Kidney (tissue), 14 donors: Measurements from ENCODE around the gene TBC1D10B. TPM values are rescaled to one million over a fixed set of nuclear protein-coding genes. Genes with fewer than 3 reads are reported as not detected.

Experiments used
- DNase-seq, 5 donors: peaks; one replicate each; pipeline ENCODE4 v3.0.0-alpha.2; 2013 to 2020
- FAIRE-seq: peaks from 2 replicates; lab custom pipeline; 2012; peaks lifted over from hg19 to GRCh38; lab: Jason Lieb, UNC
- H3K27ac ChIP-seq, 2 donors: one replicate each; pipeline ENCODE4 v1.7.0; 2013; ENCODE audit warnings: low read depth in 2 of 2, low read length in 2 of 2, inconsistent platforms in 1 of 2
- H3K27me3 ChIP-seq: one replicate; pipeline ENCODE4 v1.7.1; 2013; ENCODE audit warnings: low read length, inconsistent platforms; ENCODE audit not compliant: control insufficient read depth, insufficient read depth
- H3K36me3 ChIP-seq, 3 donors: one replicate each; pipeline versions ENCODE4 v1.7.0 to v1.7.1; 2013; ENCODE audit warnings: low read length in 3 of 3, control low read depth in 1 of 3, inconsistent platforms in 1 of 3; ENCODE audit not compliant: insufficient read depth in 3 of 3, control insufficient read depth in 2 of 3
- H3K4me1 ChIP-seq, 3 donors: one replicate each; pipeline versions ENCODE4 v1.7.0 to v1.7.1; 2013; ENCODE audit warnings: low read length in 3 of 3, inconsistent platforms in 1 of 3, low read depth in 1 of 3; ENCODE audit not compliant: control insufficient read depth in 2 of 3, insufficient read depth in 2 of 3
- H3K4me3 ChIP-seq, 3 donors: one replicate each; pipeline versions ENCODE4 v1.7.0 to v1.8.1; 2013; ENCODE audit warnings: low read length in 3 of 3, control low read depth in 1 of 3, inconsistent platforms in 1 of 3
- H3K9ac ChIP-seq, 3 donors: one replicate each; pipeline versions ENCODE4 v1.7.0 to v1.7.1; 2013; ENCODE audit warnings: low read length in 3 of 3, control low read depth in 1 of 3, inconsistent platforms in 1 of 3
- H3K9me3 ChIP-seq, 3 donors: one replicate each; pipeline versions ENCODE4 v1.7.0 to v1.7.1; 2013; ENCODE audit warnings: low read length in 3 of 3, control low read depth in 1 of 3, inconsistent platforms in 1 of 3; ENCODE audit not compliant: control insufficient read depth in 2 of 3, insufficient read depth in 1 of 3
- CTCF ChIP-seq: IDR thresholded peaks from 3 replicates; pipeline ENCODE4 v1.5.1; 2012; ENCODE audit warnings: mild to moderate bottlenecking, moderate library complexity, borderline replicate concordance; ENCODE audit not compliant: insufficient read depth; ENCODE audit errors: extremely low read depth
- intact Hi-C: fragments of 100-400 bp; cut with DNase I; formaldehyde crosslinking; loops from one replicate; pipeline ENCODE4 v1.11.1; 2022
- polyA plus RNA-seq: library from polyadenylated mRNA; stranded (reverse); fragments of 350-450 nt; fragmentation: Illumina TruSeq; extraction: RNeasy Lipid Tissue Mini Kit (QIAGEN cat#74804); gene quantifications from one replicate; pipeline ENCODE4 v1.2.3, GENCODE V29; 2014; ENCODE audit warnings: low read depth, low replicate concordance; ENCODE audit not compliant: insufficient read depth
- total RNA-seq: library from RNA; stranded (reverse); fragmentation: NEBNext Ultra II Directional; extraction: Animal tissue kit (Norgen Biotek cat#: 25700); gene quantifications from one replicate; pipeline ENCODE4 v1.2.1, GENCODE V29; 2021
- donor health status: control.
- donor health status: control.
- donor health status: control.
- donor health status: control.
- donor health status: control.
- donor health status: DM: yes; HTN: yes; CAD: no.
- donor health status: Normal renal cell carcinoma (clear cell type).

The TBC1D10B gene
- total and polyA plus RNA-seq, 2 donors from 2014 or later, result 30.1 to 32.7 TPM

GRCh38 chr16:30358990-30359870 is 11.1 kb downstream of the TBC1D10B start:
- no peak overlapping the region for H3K4me3 ChIP-seq
- no peaks in the 10 kb centered on the region for H3K27me3 ChIP-seq
- H3K4me1 ChIP-seq, result peaks cover 0 to 18% (median 10%) of the 10 kb centered on the region in 3 donors
- no peak overlapping the region for H3K27ac ChIP-seq
- FAIRE-seq (no peak), DNase-seq (no peak)
- no peak for TF ChIP-seq CTCF
- intact Hi-C loops, result no loop called here
- no peak overlapping the region for H3K9ac ChIP-seq
- H3K9me3 ChIP-seq, result no peaks in the 10 kb centered on the region
- peaks cover 2 to 20% (median 19%) of the 10 kb centered on the region in 3 donors for H3K36me3 ChIP-seq

- peaks cover 2 to 20% (median 19%) of the 10 kb centered on the region in 3 donors for H3K36me3 ChIP-seq
- peaks cover 0 to 25% (median 10%) of the 10 kb centered on the region in 3 donors for H3K4me1 ChIP-seq
- intact Hi-C loops, result no loop called here
- DNase-seq (no peak), FAIRE-seq (no peak)
- no peaks in the 10 kb centered on the region for H3K9me3 ChIP-seq
- H3K27me3 ChIP-seq, result no peaks in the 10 kb centered on the region
- no peak for TF ChIP-seq CTCF
- H3K9ac ChIP-seq, result no peak overlapping the region
- H3K27ac ChIP-seq, result no peak overlapping the region
- no peak overlapping the region for H3K4me3 ChIP-seq
Measured at GRCh38 chr16:30358577-30358936, 11.7 kb downstream of the TBC1D10B start.

GRCh38 chr16:30357715-30358576 is 12.3 kb downstream of the TBC1D10B start:
- H3K9me3 ChIP-seq, result no peaks in the 10 kb centered on the region
- no peak for TF ChIP-seq CTCF
- DNase-seq (peak in 1 of 5 donors; percentile 67), FAIRE-seq (no peak)
- no peak overlapping the region for H3K9ac ChIP-seq
- intact Hi-C loops, result no loop called here
- no peak overlapping the region for H3K27ac ChIP-seq
- H3K36me3 ChIP-seq, result peaks cover 2 to 22% (median 15%) of the 10 kb centered on the region in 3 donors
- no peaks in the 10 kb centered on the region for H3K27me3 ChIP-seq
- peaks cover 0 to 25% (median 10%) of the 10 kb centered on the region in 3 donors for H3K4me1 ChIP-seq
- H3K4me3 ChIP-seq, result no peak overlapping the region
